ENCODE results near the gene SGMS1.
"Not testable (repeated sequence)": the region's sequence is repeated elsewhere in the genome, so short reads cannot be mapped to it uniquely, and the experiment has no call there.

SGMS1 gene

DNA sequence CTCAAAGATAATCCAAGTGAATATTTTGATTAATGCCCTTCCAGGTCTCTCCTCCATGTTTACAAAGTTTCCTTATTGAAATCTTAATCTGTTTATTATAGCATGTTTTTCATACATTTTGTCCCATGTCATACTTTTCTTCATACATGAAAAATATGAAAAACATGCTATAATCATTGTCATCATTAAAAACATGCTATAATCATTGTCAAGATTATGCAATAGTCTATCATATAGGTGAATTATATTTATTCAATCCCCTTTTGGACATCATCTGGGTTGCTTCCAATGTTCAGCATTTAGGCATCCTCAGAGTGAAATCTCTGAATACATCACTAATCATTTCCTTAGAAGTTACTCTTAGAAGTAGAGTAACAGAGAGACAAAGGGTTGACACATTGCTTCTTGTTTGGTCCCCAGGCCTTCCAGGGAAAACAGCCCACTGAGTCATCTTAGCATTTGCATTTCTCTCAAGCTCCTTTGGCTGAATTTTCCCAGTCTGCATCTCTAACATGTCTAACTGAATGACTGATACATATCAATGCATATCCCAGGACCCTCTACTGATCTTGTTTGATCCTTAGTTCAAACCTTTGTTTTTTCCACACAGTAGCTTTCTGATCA is 87.0 kb downstream of the SGMS1 start:
- no peak for DNase-seq (ENCODE audit: low read depth in 2 of 2)

DNA sequence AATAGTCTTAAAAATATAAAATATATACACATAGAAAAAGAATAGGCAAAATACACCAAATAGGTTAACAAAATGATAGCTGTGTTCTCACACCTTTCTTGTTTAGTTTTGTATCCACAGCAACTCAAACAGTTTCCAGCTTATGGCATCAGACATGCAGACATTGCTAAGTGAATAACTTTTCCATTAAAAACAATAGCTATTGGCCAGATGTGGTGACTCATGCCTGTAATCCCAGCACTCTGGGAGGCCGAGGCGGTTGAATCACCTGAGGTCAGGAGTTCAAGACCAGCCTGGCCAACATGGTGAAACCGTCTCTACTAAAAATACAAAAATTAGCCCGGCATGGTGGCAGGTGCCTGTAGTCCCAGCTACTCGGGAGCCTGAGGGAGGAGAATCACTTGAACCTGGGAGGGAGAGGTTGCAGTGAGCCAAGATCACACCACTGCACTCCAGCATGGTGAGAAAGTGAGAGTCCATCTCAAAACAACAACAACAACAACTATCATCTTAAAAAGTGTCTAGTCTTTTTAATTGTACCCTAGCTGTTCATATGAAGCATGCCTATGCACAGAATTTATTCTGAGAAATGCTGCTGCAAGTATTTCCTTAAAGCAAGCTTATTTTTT is 88.9 kb downstream of the SGMS1 start:
- DNase-seq (ENCODE audit: low read depth in 2 of 2): not testable (repeated sequence)

DNA sequence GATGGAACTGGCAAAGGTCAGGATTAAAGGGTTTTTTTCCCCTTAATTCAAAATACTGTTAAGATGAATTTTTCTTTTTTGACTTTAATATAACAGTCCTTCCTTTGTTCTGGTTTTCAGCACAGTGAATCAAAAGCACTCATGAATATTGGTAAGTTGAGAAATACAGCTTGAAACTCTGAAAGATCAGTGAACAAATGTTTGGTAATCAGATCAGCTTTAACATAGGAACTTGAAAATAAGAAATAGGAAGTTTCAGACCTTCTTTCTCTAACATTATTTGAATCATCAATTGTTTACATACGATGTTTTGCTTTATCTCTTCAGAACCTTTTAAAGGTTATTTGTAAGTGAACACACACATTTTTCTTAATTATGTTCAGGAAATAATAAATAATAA is 90.5 kb downstream of the SGMS1 start:
- no peak for DNase-seq (ENCODE audit: low read depth in 2 of 2)

DNA sequence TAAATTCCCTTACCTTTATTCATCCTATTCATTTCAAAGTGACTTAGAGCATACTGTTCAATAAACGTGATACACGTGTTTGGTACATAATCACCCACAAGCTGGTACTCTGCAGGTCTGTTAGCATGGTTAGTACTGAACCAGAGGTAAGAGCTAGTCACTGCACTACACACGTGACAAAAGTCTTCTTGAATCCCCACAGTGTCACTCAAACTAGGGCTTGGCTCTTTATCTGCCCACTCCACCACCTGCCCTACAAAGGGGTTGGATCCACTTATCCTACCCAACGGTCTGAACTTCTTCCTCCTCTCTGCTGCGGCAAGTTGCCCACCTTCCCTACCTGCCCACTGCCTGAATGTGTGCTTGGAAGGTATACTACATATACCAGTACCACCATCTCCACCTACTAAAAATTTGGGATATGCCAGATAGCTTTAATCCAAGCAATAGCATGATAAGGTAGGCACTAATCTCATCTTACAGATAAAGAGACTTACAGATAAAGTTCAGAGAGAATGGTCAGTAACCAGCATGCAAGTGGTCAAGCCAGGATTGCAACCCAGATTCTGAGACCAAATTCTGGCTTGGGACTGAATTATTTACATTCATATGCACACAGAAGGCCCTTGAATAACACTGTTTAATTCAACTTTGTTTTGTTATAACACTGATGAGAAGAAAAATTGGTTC is 92.2 kb downstream of the SGMS1 start:
- no peak for DNase-seq (ENCODE audit: low read depth in 2 of 2)

DNA sequence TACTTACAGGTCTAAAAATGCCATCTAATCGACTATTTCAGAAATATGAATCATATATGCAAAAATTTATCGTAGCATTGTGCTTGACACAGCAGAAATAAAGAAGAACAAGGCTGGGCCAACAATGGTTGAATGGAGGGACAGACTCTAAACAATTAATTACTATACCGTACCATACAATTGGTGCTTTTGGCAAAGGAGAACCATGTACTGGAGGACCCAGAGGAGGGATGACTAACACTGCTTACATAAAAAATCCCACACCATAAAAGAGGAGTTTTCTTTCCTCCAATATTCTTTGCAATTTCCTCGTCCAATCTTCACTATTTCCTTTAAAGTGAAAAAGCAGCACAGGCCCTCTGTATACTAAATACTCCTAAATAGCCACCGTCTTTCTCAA is 94.1 kb downstream of the SGMS1 start:
- no peak for DNase-seq (ENCODE audit: low read depth in 2 of 2)

DNA sequence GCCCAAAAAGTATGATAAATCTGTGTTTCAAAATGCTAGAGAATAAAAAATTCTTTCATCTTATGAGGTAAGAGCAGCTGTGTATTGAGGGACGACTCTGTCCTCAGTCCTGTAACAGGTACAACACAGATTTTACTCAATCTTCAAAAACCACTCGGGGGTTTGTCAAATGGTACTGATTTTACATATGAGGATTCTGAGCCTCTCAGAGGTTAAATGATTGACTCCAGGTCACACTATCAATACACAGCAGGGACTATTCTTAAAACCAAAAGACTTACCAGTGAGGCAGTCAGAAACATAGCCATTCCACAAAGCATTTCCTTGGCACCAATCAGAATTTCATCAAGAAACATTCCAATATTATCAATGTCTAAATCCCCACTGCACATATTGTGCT is 95.5 kb downstream of the SGMS1 start:
- no peak for DNase-seq (ENCODE audit: low read depth in 2 of 2)

DNA sequence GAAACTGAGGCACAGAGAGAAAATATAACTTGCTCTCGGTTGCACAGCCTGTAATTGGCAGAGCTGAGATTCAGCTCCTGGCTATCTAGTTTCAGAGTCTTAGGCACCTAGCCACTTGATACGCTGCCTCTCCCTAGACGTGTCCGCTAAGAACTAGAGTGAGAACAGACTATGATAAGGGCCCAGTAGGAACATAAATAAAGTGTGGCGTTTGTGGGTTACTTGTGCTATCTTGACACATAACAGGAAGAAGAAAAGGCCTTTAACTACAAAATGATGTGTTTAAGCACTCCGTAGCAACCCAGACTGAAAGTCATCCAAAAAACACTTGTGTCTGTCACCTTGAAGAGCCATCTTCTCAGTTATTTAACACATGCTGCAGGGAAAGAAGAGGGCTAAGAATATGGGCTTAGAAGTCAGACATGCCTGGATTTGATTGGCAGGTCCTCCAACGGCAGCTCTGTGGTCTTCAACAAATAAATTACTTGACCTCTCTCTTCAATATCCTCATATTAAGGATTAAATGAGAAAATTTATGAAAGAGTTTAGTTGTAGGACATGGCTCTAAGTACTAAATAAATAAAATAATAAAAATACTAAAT is 96.2 kb downstream of the SGMS1 start:
- DNase-seq (ENCODE audit: low read depth in 2 of 2): no peak

DNA sequence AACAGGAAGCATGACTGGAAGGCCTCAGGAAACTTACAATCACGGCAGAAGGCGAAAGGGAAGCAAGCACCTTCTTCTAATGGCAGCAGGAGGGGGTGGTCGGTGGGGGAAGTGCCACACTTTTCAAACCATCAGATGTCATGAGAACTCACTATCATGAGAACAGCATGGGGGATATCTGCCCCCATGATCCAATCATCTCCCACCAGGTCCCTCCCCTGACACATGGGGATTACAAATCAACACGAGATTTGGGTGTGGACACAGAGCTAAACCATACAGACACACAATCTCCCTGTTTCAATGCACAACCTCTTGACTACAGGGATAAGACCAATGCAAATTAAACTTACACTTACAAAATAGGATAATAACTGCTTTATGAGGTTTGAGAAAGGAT is 97.6 kb downstream of the SGMS1 start:
- no peak for DNase-seq (ENCODE audit: low read depth in 2 of 2)

DNA sequence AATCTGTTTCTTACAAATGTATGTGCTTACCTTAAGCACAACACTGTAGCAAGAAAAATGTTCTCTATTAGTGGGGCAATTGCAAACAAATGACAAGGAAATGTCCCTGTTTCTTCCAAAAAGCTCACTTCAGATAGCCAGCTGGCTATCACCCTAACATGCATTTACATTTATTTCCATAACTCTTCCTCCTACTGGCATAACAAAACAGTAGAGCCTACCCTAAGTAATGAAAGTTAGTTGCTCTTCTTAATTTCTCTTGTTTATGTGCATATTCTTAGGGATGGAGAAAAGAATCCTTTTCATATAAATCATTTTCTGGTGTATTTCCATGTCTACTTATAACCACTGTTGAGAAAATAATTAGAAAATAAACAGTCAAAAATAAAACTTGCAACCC is 100.4 kb downstream of the SGMS1 start:
- DNase-seq (ENCODE audit: low read depth in 2 of 2): no peak

DNA sequence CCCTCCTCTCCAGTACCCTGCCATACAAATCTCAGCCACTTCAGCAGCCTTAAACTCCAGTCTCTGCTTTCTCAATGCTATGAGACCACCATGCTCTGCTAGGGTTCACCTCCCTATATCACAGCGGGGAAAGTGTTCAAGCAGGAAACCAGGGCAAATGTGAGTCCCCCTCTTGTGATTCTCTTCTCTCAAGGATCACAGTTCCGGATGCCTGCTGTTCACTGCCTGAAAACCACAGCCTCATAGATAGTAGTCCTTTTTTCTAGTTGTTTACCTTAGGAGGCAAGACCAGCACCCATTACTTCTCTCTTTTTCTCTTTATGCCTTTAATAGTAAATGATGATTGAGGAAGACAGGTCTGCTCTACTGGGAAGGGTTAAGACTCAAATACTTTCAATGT is 100.8 kb downstream of the SGMS1 start:
- DNase-seq (ENCODE audit: low read depth in 2 of 2): no peak

DNA sequence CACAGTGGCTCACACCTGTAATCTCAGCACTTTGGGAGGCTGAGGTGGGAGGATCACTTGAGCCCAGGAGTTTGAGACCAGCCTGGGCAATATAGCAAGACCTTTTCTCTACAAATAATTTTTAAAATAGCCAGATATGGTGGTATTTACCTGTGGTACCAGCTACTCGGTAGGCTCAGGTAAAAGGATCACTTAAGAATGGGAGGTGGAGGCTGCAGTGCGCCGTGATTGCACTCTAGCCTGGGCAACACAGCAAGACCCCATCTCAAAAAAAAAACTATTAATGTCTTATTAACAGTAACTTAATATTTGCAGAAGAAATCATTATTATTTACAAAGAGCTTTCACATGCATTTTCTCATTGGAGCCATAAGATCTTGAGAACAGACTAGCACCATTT is 103.6 kb downstream of the SGMS1 start:
- no peak for DNase-seq (ENCODE audit: low read depth in 2 of 2)

DNA sequence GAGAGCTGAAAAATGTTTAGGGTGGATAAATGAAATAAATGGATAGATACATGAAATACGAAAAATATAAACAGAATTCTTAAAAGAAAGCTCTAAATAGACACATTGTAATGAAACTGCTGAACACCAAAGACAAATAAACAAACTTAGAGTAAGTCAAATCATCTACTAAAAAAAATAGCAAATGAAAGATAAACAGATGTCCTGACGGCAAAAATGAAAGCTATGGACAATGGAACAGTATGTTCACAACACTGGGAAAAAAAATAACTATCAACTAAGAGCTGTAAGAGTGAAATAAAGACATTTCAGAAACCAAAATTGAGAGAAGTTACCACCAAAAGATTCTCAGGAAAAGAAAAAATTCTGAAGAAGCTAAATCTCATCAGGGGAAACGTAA is 106.1 kb downstream of the SGMS1 start:
- DNase-seq (ENCODE audit: low read depth in 2 of 2): no peak

DNA sequence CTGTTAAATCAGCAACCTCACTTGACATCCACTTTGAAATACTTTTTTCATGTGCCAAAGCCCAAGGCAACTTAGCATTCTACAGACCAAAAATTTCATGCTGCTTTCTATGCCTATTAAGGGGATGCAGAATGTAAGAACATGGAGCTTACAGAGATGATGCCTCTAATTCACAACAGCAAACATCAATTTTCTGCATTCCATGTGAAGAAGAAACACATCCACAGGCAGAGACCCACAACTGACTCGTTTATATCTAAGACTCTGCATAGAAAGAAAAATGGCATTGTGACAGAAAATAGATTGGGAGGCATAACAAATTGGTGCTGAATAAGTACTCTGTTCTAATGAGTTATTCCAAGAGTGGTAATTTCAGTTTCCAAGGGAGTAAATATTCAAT is 107.6 kb downstream of the SGMS1 start:
- DNase-seq (ENCODE audit: low read depth in 2 of 2): no peak

DNA sequence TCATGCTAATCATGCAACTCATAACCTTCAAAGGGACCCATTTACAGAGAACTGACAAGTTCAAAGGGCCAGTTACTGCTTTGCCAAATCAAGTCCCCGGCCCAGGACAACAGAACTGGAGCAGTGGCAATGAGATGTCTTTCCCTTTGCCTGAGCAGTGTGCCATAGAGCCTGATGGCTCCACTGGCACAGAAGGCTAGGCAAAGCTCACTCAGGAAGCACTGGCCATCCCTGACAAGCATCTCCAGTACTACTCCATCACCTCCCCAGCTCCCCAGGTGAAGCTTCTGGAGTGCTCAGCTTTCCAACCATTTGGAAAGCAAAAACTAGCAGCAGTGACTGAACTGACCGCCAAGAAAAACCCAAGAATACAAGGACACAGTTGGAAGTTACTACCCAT is 108.3 kb downstream of the SGMS1 start:
- no peak for DNase-seq (ENCODE audit: low read depth in 2 of 2)

DNA sequence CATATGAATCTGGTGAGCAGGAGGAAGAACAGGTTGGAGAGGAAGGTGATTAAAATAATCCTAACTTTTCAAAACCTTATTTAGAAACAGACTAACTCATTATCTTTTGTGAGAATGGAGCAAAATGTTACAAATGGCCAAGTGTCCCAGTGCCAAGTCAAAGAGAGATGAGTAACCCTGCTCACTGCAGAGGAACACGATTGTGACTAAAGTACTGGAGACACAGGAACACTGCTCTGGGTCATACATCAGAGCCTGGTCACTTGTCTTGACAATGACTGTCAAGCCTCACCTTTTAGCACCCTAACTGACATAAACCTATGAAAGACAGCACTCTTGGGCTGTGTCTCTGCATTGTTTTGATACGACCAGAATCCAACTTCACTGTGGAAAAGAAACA is 108.8 kb downstream of the SGMS1 start:
- DNase-seq (ENCODE audit: low read depth in 2 of 2): no peak

DNA sequence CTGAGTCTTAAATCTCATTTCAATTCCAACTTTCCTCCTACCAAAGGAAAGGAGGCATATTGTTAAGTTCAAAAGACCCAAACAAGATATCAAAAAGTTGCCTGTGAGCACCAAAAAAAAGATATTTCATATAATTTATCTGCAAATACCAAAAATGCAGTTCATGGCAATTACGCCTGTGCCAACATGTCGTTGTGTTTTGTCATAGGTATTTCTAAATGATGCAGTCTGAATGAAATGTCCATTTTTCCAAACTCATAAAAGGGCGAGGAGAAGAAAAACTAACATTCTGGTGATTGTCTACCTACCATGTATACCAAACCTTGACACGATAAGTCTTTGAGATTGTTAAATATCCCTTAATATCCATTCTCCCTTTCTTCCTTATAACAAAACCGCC is 109.8 kb downstream of the SGMS1 start:
- DNase-seq (ENCODE audit: low read depth in 2 of 2): no peak

DNA sequence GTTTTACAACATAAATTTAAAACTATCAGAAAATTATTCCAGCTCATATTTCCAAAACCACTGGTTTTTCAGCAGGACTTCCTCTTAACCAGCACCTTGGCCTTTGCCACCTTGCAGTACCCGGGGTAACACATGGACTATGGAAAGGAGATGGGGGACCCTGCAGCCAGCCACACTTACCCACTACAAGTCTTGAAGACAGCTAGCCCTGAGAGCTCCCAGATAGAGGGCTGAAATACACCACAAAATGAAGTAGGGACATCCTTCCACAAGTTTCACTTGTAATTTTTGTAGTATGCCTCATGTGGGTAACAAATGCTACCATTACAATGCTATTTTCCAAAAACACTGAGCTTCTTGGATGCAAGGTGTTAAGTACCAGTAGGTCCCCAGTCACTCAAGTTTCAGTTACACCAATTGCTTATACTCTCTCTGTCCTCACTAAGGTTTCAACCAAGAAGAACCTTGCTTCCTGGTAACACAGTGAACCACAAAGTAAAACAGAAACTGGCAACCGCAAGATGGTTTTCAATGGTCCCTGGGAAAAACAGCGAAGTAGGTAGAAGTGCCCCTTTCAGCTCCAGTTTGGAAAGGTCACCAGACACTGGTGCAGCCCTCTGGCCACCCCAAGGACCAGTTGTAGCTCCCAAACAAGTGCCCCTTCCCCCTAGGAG is 110.9 kb downstream of the SGMS1 start:
- no peak for DNase-seq (ENCODE audit: low read depth in 2 of 2)

DNA sequence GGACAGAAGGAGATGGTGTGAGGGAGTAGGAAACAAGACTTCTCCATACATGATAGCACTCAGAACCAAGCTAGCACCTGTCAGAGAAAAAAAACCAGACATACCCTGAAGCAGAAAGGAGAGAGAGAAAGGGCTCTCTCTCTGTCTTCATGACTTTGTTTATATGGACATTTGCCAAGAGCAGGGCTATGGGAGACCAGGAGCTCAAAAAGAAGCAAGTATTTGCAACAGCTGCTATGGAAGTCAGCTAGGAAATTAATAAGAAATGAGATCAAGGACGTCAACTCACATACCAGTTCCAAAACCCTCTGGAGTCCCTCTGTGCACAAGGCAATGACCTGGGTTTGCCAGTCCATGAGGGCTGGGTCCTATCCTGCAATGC is 111.6 kb downstream of the SGMS1 start:
- no peak for DNase-seq (ENCODE audit: low read depth in 2 of 2)

DNA sequence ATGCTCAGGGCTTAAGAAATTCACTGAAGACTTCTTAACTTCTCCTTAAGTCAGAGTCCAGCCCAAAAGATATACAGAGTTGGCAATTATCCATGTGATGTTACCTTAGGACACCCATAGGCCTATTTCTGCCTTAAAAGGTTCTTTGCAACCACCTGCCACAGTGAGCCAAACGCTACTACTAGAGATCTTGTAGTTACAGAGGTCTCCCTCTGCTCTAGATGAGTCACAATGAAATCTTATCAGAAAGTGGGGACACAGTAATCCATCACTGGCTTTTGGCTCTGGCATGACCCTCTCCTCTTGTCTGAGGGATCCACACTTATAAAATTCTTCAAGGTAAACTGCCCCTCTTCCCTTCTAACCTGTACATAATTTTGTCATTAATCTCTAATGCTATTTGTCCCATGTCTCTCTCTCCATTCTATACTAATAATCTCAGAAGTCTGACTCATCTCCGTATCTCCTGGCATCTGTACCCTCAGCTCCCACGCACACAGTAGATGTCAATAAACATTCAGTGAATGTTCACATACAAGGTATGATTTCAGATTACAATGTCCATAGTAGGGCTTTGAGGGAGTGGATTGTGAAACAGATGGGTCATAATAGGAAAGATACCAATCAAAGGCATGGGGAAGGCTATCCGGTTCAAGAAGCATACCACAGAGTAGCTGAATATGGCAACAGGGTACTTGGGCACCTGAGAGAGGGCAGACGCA is 112.1 kb downstream of the SGMS1 start:
- DNase-seq (ENCODE audit: low read depth in 2 of 2): no peak

DNA sequence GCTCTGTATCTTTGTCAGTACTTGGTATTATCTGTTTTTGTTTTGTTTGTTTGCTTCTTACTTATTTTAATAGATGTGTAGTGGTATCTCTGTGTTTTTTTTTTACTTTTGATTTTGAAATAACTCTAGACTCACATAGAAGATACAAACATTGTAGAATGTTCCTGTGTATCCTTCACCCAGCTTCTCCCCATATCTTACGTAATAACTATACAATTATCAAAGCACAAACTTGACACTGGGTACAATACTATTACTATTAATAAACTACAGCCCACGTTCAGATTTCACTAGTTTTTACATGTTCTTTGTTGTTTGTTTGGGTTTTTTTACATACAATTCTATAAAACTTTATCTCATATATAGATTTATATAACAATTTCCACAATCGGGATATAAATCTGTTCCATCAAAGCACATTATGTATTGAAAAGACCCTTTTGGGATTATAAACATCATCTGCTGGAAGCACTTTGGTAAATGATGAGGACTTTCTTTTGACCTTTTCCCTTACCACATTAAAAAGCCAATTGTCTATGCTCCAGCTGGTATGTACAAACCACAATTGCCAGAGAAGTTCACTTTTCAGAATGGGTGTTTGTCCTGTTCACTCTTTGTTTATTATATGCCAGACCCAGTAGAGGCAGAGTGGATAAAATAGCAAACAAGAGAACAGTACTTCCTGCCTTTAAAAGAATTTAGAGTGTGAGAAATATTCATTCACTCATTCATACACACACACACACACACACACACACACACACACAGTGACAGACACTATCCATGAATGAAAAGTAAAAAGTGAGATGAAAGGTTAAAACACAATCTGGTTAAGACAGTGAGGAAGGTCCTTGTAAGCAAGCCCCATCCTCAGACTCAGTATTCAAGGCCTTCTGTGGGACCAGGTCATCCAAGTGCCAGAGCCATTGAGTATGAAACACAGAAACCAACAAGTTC is 113.0 kb downstream of the SGMS1 start:
- DNase-seq (ENCODE audit: low read depth in 2 of 2): no peak
